Mucosa of descending colon (tissue), 3 donors: ENCODE results near the gene CYTH1. TPM values are rescaled to one million over a fixed set of nuclear protein-coding genes. Genes with fewer than 3 reads are reported as not detected.

Experiments used
- ATAC-seq: fragments of 200-7000 bp; cut with Tn5 transposase; one replicate; pipeline ENCODE4 v1.9.1; 2020; ENCODE audit warnings: mild to moderate bottlenecking, moderate library complexity
- DNase-seq, 3 donors: peaks; one replicate each; pipeline ENCODE4 v3.0.0-alpha.2; 2020
- H3K36me3 ChIP-seq: fragments of 200-600 bp; one replicate; pipeline ENCODE4 v1.8.0; 2021; ENCODE audit warnings: low read depth, mild to moderate bottlenecking
- H3K4me1 ChIP-seq: fragments of 200-600 bp; one replicate; pipeline ENCODE4 v1.8.0; 2021; ENCODE audit warnings: low read depth, mild to moderate bottlenecking
- H3K4me3 ChIP-seq: fragments of 200-600 bp; one replicate; pipeline ENCODE4 v1.8.0; 2021; ENCODE audit warnings: mild to moderate bottlenecking
- H3K9me3 ChIP-seq: fragments of 200-600 bp; one replicate; pipeline ENCODE4 v1.8.0; 2021; ENCODE audit warnings: mild to moderate bottlenecking
- intact Hi-C, 2 donors: fragments of 100-400 bp; cut with DNase I in 1 of 2; cut with micrococcal nuclease in 1 of 2; formaldehyde crosslinking; loops; one replicate each; pipeline versions ENCODE4 v1.11.0 to v1.11.1; 2022; cut with DNase I, micrococcal nuclease
- total RNA-seq, 3 donors: library from RNA; stranded (reverse); fragmentation: NEBNext Ultra II Directional in 2 of 3; extraction: Animal tissue kit (Norgen Biotek cat#: 25700) in 2 of 3; gene quantifications; one replicate each; pipeline versions ENCODE4 v1.2.1 to v1.2.4, GENCODE V29; 2021 to 2023
- TF ChIP-seq, protein P1 (sequence below): fragments of 200-600 bp; IDR thresholded peaks from one replicate; pipeline ENCODE4 v1.8.0; 2022; ENCODE audit warnings: antibody characterized with exemption, mild to moderate bottlenecking
- donor health status: DM: no; HTN: no; CAD: no; lungs with moderate emphysema.
- donor health status: DM: no; HTN: no; CAD: no.
- donor health status: DM: no; HTN: yes; CAD: no.

The CYTH1 gene
- total RNA-seq, 3 donors from 2014 or later: 60.3 to 99.4 (median 91.6) TPM

GRCh38 chr17:78641666-78642065 lies 140.4 kb downstream of the CYTH1 start:
- Histone ChIP-seq H3K4me3 (no peak overlapping the region), H3K9me3 (no peaks in the 10 kb centered on the region), H3K4me1 (no peaks in the 10 kb centered on the region), H3K36me3 (no peaks in the 10 kb centered on the region)
- DNase-seq: no peak
- TF ChIP-seq, protein P1, sequence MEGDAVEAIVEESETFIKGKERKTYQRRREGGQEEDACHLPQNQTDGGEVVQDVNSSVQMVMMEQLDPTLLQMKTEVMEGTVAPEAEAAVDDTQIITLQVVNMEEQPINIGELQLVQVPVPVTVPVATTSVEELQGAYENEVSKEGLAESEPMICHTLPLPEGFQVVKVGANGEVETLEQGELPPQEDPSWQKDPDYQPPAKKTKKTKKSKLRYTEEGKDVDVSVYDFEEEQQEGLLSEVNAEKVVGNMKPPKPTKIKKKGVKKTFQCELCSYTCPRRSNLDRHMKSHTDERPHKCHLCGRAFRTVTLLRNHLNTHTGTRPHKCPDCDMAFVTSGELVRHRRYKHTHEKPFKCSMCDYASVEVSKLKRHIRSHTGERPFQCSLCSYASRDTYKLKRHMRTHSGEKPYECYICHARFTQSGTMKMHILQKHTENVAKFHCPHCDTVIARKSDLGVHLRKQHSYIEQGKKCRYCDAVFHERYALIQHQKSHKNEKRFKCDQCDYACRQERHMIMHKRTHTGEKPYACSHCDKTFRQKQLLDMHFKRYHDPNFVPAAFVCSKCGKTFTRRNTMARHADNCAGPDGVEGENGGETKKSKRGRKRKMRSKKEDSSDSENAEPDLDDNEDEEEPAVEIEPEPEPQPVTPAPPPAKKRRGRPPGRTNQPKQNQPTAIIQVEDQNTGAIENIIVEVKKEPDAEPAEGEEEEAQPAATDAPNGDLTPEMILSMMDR: no peak
- intact Hi-C loops: no loop called here
- ATAC-seq: no peak

DNA sequence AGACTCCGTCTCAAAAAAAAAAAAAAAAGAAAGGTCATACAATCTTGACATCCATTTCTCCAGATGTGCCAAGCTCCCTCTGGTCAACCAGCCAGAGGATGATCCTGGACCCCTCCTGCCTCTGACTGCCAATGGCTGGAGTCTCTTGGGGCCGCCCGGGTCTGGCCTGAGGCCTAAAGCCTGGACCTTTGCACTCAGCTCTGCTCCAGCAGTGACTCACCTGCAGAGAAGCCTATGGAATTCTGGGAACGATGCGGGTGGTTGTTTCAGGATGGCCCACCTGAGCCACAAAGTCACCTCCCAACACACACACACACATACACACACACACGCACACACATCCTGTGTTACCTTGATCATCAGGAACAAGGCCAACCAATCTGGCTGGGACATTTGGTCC lies 140.8 kb downstream of the CYTH1 start:
- no peak overlapping the region for H3K4me3 ChIP-seq
- H3K36me3 ChIP-seq: no peaks in the 10 kb centered on the region
- H3K9me3 ChIP-seq: no peaks in the 10 kb centered on the region
- ATAC-seq (no peak), DNase-seq (no peak)
- TF ChIP-seq, protein P1: no peak
- H3K4me1 ChIP-seq: no peaks in the 10 kb centered on the region
- intact Hi-C loops: no loop called here

DNA sequence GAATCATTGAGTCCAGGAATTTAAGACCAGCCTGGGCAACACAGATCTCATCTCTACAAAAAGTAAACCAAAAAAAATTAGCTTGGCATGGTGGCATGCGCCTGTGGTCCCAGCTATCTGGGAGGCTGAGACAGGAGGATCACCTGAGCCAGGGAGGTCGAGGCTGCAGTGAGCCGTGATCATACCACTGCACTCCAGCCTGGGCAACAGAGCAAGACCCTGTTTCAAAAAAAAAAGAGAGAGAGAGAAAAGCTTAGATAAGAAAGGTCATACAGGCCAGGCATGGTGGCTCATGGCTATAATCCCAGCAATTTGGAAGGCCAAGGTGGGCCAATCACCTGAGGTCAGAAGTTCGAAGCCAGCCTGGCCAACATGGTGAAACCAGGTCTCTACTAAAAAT lies 141.4 kb downstream of the CYTH1 start:
- no peak for ATAC-seq
- Histone ChIP-seq H3K36me3 (no peaks in the 10 kb centered on the region), H3K4me1 (no peaks in the 10 kb centered on the region), H3K9me3 (no peaks in the 10 kb centered on the region), H3K4me3 (no peak overlapping the region)
- intact Hi-C loops: no loop called here
- TF ChIP-seq, protein P1: no peak
- DNase-seq: no peak

GRCh38 chr17:78637643-78638420 lies 144.2 kb downstream of the CYTH1 start:
- Histone ChIP-seq H3K36me3 (no peaks in the 10 kb centered on the region), H3K4me3 (no peak overlapping the region), H3K4me1 (no peaks in the 10 kb centered on the region), H3K9me3 (no peaks in the 10 kb centered on the region)
- ATAC-seq (no peak), DNase-seq (no peak)
- TF ChIP-seq, protein P1: no peak
- intact Hi-C loops: no loop called here

- H3K4me3 ChIP-seq: no peak overlapping the region
- H3K36me3 ChIP-seq: no peaks in the 10 kb centered on the region
- ATAC-seq (no peak), DNase-seq (no peak)
- no peaks in the 10 kb centered on the region for H3K9me3 ChIP-seq
- intact Hi-C loops: no loop called here
- H3K4me1 ChIP-seq: no peaks in the 10 kb centered on the region
- TF ChIP-seq, protein P1: no peak
These were observed 144.9 kb downstream of the CYTH1 start for GRCh38 chr17:78637146-78637545.

DNA sequence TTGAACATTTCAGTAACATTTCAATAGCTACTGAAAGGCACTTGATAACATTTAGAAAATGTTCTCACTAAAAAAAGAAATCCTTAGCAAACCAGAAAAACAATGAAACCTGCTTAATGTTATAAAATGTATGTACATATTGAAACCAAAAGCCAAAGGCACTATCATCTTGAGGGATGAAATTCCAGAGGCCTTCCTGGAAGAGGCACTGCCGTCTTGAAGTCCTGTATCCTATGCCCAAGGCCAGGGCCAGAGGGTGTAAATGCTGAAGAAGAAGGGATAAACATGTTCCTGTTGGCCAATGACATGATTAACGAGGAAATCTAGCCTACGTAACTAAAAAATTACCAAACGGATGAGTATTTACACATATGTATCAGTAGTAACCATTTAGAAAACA lies 147.9 kb downstream of the CYTH1 start:
- Histone ChIP-seq H3K36me3 (no peaks in the 10 kb centered on the region), H3K4me1 (no peaks in the 10 kb centered on the region), H3K9me3 (no peaks in the 10 kb centered on the region), H3K4me3 (no peak overlapping the region)
- ATAC-seq (no peak), DNase-seq (no peak)
- TF ChIP-seq, protein P1: no peak
- intact Hi-C loops: no loop called here
